Endothelial cell of umbilical vein (primary cell): ENCODE results near the gene VTI1A. TPM values are rescaled to one million over a fixed set of nuclear protein-coding genes. Genes with fewer than 3 reads are reported as not detected.

Source experiments
- BruUV-seq: library from RNA; stranded (reverse); fragments of 400-500 nt; replicated peaks from 2 replicates; lab custom pipeline; 2021; lab: Mats Ljungman, UMichigan
- CTCF ChIA-PET: fragments of 300-600, 350-600 bp; sonication (Branson Sonifier 250); formaldehyde crosslinking; loops from one replicate; lab custom pipeline; 2021; ENCODE audit warnings: antibody characterized with exemption, inconsistent platforms; lab: Charles Lee
- POLR2A ChIA-PET: fragments of 300-600, 350-600 bp; sonication (Branson Sonifier 250); formaldehyde crosslinking; loops from one replicate; lab custom pipeline; 2021; ENCODE audit warnings: antibody characterized with exemption, inconsistent platforms; lab: Charles Lee
- DNase-seq: peaks from one replicate; pipeline ENCODE4 v3.0.0-alpha.2; 2011; ENCODE audit warnings: low read depth, low spot score
- FAIRE-seq: peaks from 2 replicates; lab custom pipeline; 2011; peaks lifted over from hg19 to GRCh38; lab: Jason Lieb, UNC
- H2AFZ ChIP-seq: 2 replicates; pipeline ENCODE4 v1.6.0; 2012; ENCODE audit warnings: low read depth, low read length, control low read depth, inconsistent platforms
- H3K27ac ChIP-seq: 2 replicates; pipeline ENCODE4 v1.5.1; 2011; ENCODE audit warnings: low read depth, mild to moderate bottlenecking, control low read depth, low read length, moderate library complexity; ENCODE audit not compliant: insufficient read depth
- H3K27me3 ChIP-seq, 2 experiments: 2 replicates each; pipeline versions ENCODE4 v1.6.0 to v1.6.1; 2011; ENCODE audit warnings: low read length in 2 of 2, mixed read lengths in 1 of 2; ENCODE audit not compliant: control insufficient read depth in 2 of 2, insufficient read depth in 2 of 2
- H3K36me3 ChIP-seq, 2 experiments: 2 replicates in 1 of 2; 3 replicates in 1 of 2; pipeline ENCODE4 v1.5.1; 2011; ENCODE audit warnings: low read length in 2 of 2, mild to moderate bottlenecking in 1 of 2, moderate library complexity in 1 of 2; ENCODE audit not compliant: control insufficient read depth in 2 of 2, insufficient read depth in 2 of 2; ENCODE audit errors: extremely low read depth in 1 of 2
- H3K4me1 ChIP-seq: 3 replicates; pipeline ENCODE4 v1.5.1; 2011; ENCODE audit warnings: mild to moderate bottlenecking, low read length; ENCODE audit not compliant: control insufficient read depth, insufficient read depth; ENCODE audit errors: extremely low read depth
- H3K4me2 ChIP-seq: 2 replicates; pipeline ENCODE4 v1.6.1; 2011; ENCODE audit warnings: low read length, control low read depth, mixed read lengths; ENCODE audit not compliant: insufficient read depth
- H3K4me3 ChIP-seq, 3 experiments: fragments of 200-600 bp in 1 of 3; sonication (generic), shearing (Covaris generic) in 1 of 3; replicated peaks in 1 of 3; 2 replicates each; pipeline ENCODE4 v1.5.1; 2011 to 2016; ENCODE audit warnings: control low read depth in 3 of 3, low read length in 3 of 3, mild to moderate bottlenecking in 2 of 3, inconsistent platforms in 1 of 3, low read depth in 1 of 3, moderate library complexity in 1 of 3; ENCODE audit not compliant: insufficient read depth in 1 of 3
- H3K79me2 ChIP-seq: 2 replicates; pipeline ENCODE4 v1.6.0; 2012; ENCODE audit warnings: low read length, inconsistent platforms; ENCODE audit not compliant: control insufficient read depth, insufficient read depth
- H3K9ac ChIP-seq: replicated peaks from 2 replicates; pipeline ENCODE3; 2011; ENCODE audit warnings: low read length, control low read depth; ENCODE audit not compliant: insufficient read depth; ENCODE audit errors: extremely low read depth
- H3K9me1 ChIP-seq: replicated peaks from 3 replicates; pipeline ENCODE4 v1.6.0; 2011; ENCODE audit warnings: mild to moderate bottlenecking, low read length; ENCODE audit not compliant: control insufficient read depth, insufficient read depth; ENCODE audit errors: extremely low read depth
- H3K9me3 ChIP-seq: replicated peaks from 2 replicates; pipeline ENCODE4 v1.5.1; 2012; ENCODE audit warnings: low read length, inconsistent platforms; ENCODE audit not compliant: control insufficient read depth, insufficient read depth
- H4K20me1 ChIP-seq: replicated peaks from 2 replicates; pipeline ENCODE3; 2011; ENCODE audit warnings: mild to moderate bottlenecking, low read length; ENCODE audit not compliant: control insufficient read depth, insufficient read depth; ENCODE audit errors: extremely low read depth
- CTCF ChIP-seq, 2 donors: IDR thresholded peaks; 1 replicate in 1 of 2; 2 replicates in 1 of 2; pipeline ENCODE4 v1.5.1; 2011; ENCODE audit warnings: low read length in 2 of 2, mild to moderate bottlenecking in 2 of 2, moderate library complexity in 2 of 2, control low read depth in 1 of 2, inconsistent platforms in 1 of 2, low read depth in 1 of 2; ENCODE audit not compliant: insufficient read depth in 1 of 2; ENCODE audit errors: extremely low read depth in 1 of 2
- EZH2 ChIP-seq: IDR thresholded peaks from 2 replicates; pipeline ENCODE4 v1.6.1; 2012; ENCODE audit warnings: borderline replicate concordance, low read depth, mild to moderate bottlenecking, moderate library complexity, low read length, inconsistent platforms; ENCODE audit not compliant: severe bottlenecking
- FOS ChIP-seq: IDR thresholded peaks from 2 replicates; pipeline ENCODE4 v1.6.1; 2011; ENCODE audit warnings: mild to moderate bottlenecking, low read length, moderate library complexity, borderline replicate concordance; ENCODE audit not compliant: insufficient read depth
- MAX ChIP-seq: IDR thresholded peaks from 2 replicates; pipeline ENCODE4 v1.6.1; 2011; ENCODE audit not compliant: insufficient read depth, insufficient read length
- POLR2AphosphoS5 ChIP-seq: IDR thresholded peaks from 2 replicates; pipeline ENCODE4 v1.6.1; 2012; ENCODE audit warnings: low read depth, mild to moderate bottlenecking, control low read depth, low read length, moderate library complexity; ENCODE audit not compliant: insufficient read depth
- dilution Hi-C: fragments of 300-500 bp; cut with MboI; formaldehyde crosslinking; loops from one replicate; pipeline ENCODE4 v1.15.0; 2019; ENCODE audit warnings: low sequenced_read_pairs; ENCODE audit not compliant: extremely low pct_ligation_motif_present
- intact Hi-C: fragments of 100-400 bp; cut with micrococcal nuclease; formaldehyde crosslinking; loops from one replicate; pipeline ENCODE4 v1.10.0; 2022
- polyA plus RNA-seq, 4 experiments: library from polyadenylated mRNA; depleted of rRNA in 3 of 4; stranded (reverse) in 3 of 4; unstranded in 1 of 4; fragments of >200 nt; gene quantifications; 2 replicates each; pipeline versions ENCODE4 v1.2.1 to v1.2.3, GENCODE V29; 2011 to 2012; ENCODE audit warnings: missing spikeins in 1 of 4
- total RNA-seq: library from RNA; stranded (reverse); gene quantifications from 2 replicates; pipeline ENCODE4 v1.2.3, GENCODE V29; 2021

The VTI1A gene
- total and polyA plus RNA-seq, 2 donors (not counting 3 experiments of a cell fraction or from before 2014, with no cell fraction given): 10.8 to 35.6 TPM

GRCh38 chr10:112695539-112695938 is 248.5 kb downstream of the VTI1A start:
- no peak for FAIRE-seq
- no peaks in the 10 kb centered on the region for H3K9me1 ChIP-seq
- BruUV-seq: no TSS peak
- H2AFZ ChIP-seq: no peak overlapping the region
- H3K9me3 ChIP-seq: no peaks in the 10 kb centered on the region
- H3K4me2 ChIP-seq: no peak overlapping the region
- ChIA-PET CTCF (interaction anchor here (1.4 to 2.8 kb wide), 3 partner anchors 13 to 27 kb away, joined by 3 to 7 read pairs (median 3); no protein-coding TSS in a partner anchor), POLR2A (no interaction called here)
- no peaks in the 10 kb centered on the region for H3K4me1 ChIP-seq
- no peak for DNase-seq
- intact Hi-C loops: no loop called here
- no peak overlapping the region for H3K9ac ChIP-seq
- no peak overlapping the region for H3K4me3 ChIP-seq
- H3K27ac ChIP-seq: no peak overlapping the region
- H4K20me1 ChIP-seq: no peaks in the 10 kb centered on the region
- H3K36me3 ChIP-seq: no peaks in the 10 kb centered on the region
- dilution Hi-C loops: no loop called here
- H3K27me3 ChIP-seq: no peaks in the 10 kb centered on the region
- TF ChIP-seq CTCF (IDR thresholded peaks at IDR 0.05; ENCODE audit: extremely low read depth in 1 of 2, insufficient read depth in 1 of 2, low read depth in 1 of 2, low read length in 2 of 2): no peak
- TF ChIP-seq POLR2AphosphoS5: no peak
- no peak for TF ChIP-seq FOS
- no peak for TF ChIP-seq EZH2
- TF ChIP-seq MAX: no peak
- no peaks in the 10 kb centered on the region for H3K79me2 ChIP-seq
